Liver (tissue), 9 donors: ENCODE results near the gene ATP2B1. TPM values are rescaled to one million over a fixed set of nuclear protein-coding genes. Genes with fewer than 3 reads are reported as not detected.

ENCODE experiments used
- DNase-seq: peaks from one replicate; pipeline ENCODE4 v3.0.0-alpha.2; 2017; ENCODE audit warnings: low spot score
- H3K27ac ChIP-seq, 2 donors: one replicate each; pipeline ENCODE4 v1.7.0; 2013; ENCODE audit warnings: inconsistent platforms in 2 of 2, low read length in 2 of 2, control low read depth in 1 of 2, low read depth in 1 of 2, mild to moderate bottlenecking in 1 of 2
- H3K27me3 ChIP-seq, 4 donors: one replicate each; pipeline versions ENCODE4 v1.6.1 to v1.7.0; 2013; ENCODE audit warnings: low read length in 3 of 4, inconsistent platforms in 1 of 4, mild to moderate bottlenecking in 1 of 4, moderate library complexity in 1 of 4; ENCODE audit not compliant: control insufficient read depth in 4 of 4, insufficient read depth in 4 of 4
- H3K36me3 ChIP-seq, 4 donors: one replicate each; pipeline versions ENCODE4 v1.6.1 to v1.7.0; 2013; ENCODE audit warnings: low read length in 3 of 4, mild to moderate bottlenecking in 3 of 4, low read depth in 1 of 4, moderate library complexity in 1 of 4; ENCODE audit not compliant: control insufficient read depth in 4 of 4, insufficient read depth in 3 of 4
- H3K4me1 ChIP-seq, 4 donors: one replicate each; pipeline versions ENCODE4 v1.6.1 to v1.7.0; 2013; ENCODE audit warnings: low read length in 3 of 4, mild to moderate bottlenecking in 3 of 4, moderate library complexity in 1 of 4; ENCODE audit not compliant: control insufficient read depth in 4 of 4, insufficient read depth in 4 of 4
- H3K4me3 ChIP-seq, 3 donors: one replicate each; pipeline versions ENCODE4 v1.6.1 to v1.7.0; 2013; ENCODE audit warnings: low read length in 3 of 3, control low read depth in 1 of 3, low read depth in 1 of 3, mild to moderate bottlenecking in 1 of 3
- H3K9ac ChIP-seq, 2 donors: one replicate each; pipeline ENCODE4 v1.7.0; 2013; ENCODE audit warnings: low read length in 2 of 2, mild to moderate bottlenecking in 2 of 2, moderate library complexity in 2 of 2, control low read depth in 1 of 2, low read depth in 1 of 2
- H3K9me3 ChIP-seq, 4 donors: one replicate each; pipeline versions ENCODE4 v1.6.1 to v1.7.0; 2013; ENCODE audit warnings: low read length in 3 of 4; ENCODE audit not compliant: control insufficient read depth in 4 of 4
- ATF3 ChIP-seq: IDR thresholded peaks from 2 replicates; pipeline ENCODE4 v1.6.1; 2016; ENCODE audit warnings: antibody characterized with exemption
- CTCF ChIP-seq: fragments of 150-350 bp; IDR thresholded peaks from 2 replicates; pipeline ENCODE4 v1.5.1; 2017; ENCODE audit warnings: improper control_type of control experiment, low read depth, low read length; ENCODE audit not compliant: missing input control
- EGR1 ChIP-seq, 2 donors: IDR thresholded peaks; 2 replicates each; pipeline ENCODE4 v1.6.1; 2016 to 2018; ENCODE audit warnings: antibody characterized with exemption in 2 of 2, low read depth in 2 of 2
- FOXA1 ChIP-seq: IDR thresholded peaks from 2 replicates; pipeline ENCODE4 v1.6.1; 2016; ENCODE audit warnings: antibody characterized with exemption
- FOXA2 ChIP-seq: IDR thresholded peaks from 2 replicates; pipeline ENCODE4 v1.6.1; 2016; ENCODE audit warnings: antibody characterized with exemption
- GABPA ChIP-seq, 2 donors: IDR thresholded peaks in 1 of 2; conservative IDR thresholded peaks in 1 of 2; 2 replicates each; pipeline ENCODE4 v1.6.1; 2016; ENCODE audit warnings: antibody characterized with exemption in 2 of 2, mild to moderate bottlenecking in 1 of 2, moderate library complexity in 1 of 2
- HNF4A ChIP-seq, 2 donors: conservative IDR thresholded peaks; 2 replicates each; pipeline ENCODE4 v1.6.1; 2016; ENCODE audit warnings: antibody characterized with exemption in 2 of 2, mild to moderate bottlenecking in 2 of 2
- HNF4G ChIP-seq: IDR thresholded peaks from 2 replicates; pipeline ENCODE4 v1.6.1; 2016; ENCODE audit warnings: antibody characterized with exemption
- JUND ChIP-seq, 2 donors: IDR thresholded peaks; 2 replicates each; pipeline ENCODE4 v1.6.1; 2016; ENCODE audit warnings: antibody characterized with exemption in 2 of 2
- MAX ChIP-seq: IDR thresholded peaks from 2 replicates; pipeline ENCODE4 v1.6.1; 2016; ENCODE audit warnings: antibody characterized with exemption
- NR2F2 ChIP-seq: IDR thresholded peaks from 2 replicates; pipeline ENCODE4 v1.6.1; 2016; ENCODE audit warnings: antibody characterized with exemption
- RAD21 ChIP-seq, 2 donors: IDR thresholded peaks; 2 replicates each; pipeline ENCODE4 v1.6.1; 2016; ENCODE audit warnings: antibody characterized with exemption in 2 of 2, mild to moderate bottlenecking in 2 of 2
- REST ChIP-seq: IDR thresholded peaks from 2 replicates; pipeline ENCODE4 v1.6.1; 2016; ENCODE audit warnings: antibody characterized with exemption, mild to moderate bottlenecking
- RXRA ChIP-seq, 2 donors: IDR thresholded peaks; 2 replicates each; pipeline ENCODE4 v1.6.1; 2017 to 2018; ENCODE audit warnings: antibody characterized with exemption in 2 of 2, mild to moderate bottlenecking in 1 of 2
- SP1 ChIP-seq: IDR thresholded peaks from 2 replicates; pipeline ENCODE4 v1.6.1; 2018; ENCODE audit warnings: antibody characterized with exemption, mild to moderate bottlenecking
- TAF1 ChIP-seq: conservative IDR thresholded peaks from 2 replicates; pipeline ENCODE4 v1.6.1; 2016; ENCODE audit warnings: antibody characterized with exemption, mild to moderate bottlenecking
- YY1 ChIP-seq: IDR thresholded peaks from 2 replicates; pipeline ENCODE4 v1.6.1; 2016; ENCODE audit warnings: antibody characterized with exemption, mild to moderate bottlenecking
- ZBTB33 ChIP-seq: IDR thresholded peaks from 2 replicates; pipeline ENCODE4 v1.6.1; 2016; ENCODE audit warnings: antibody characterized with exemption
- WGBS: extraction: QIAGEN DNeasy Blood & Tissue Kit; methylation state at CpG from one replicate; pipeline ENCODE4 v1.1.7; 2013; 5-methylcytosine and 5-hydroxymethylcytosine counted together
- polyA plus RNA-seq, 2 donors: library from polyadenylated mRNA; stranded (reverse) in 1 of 2; unstranded in 1 of 2; fragments of 200-250 nt in 1 of 2; fragments of >200 nt in 1 of 2; fragmentation: Nextera tagmentation in 1 of 2; extraction: Ambion mirVana in 1 of 2; gene quantifications; one replicate each; pipeline versions ENCODE4 v1.2.1 to v1.2.3, GENCODE V29; 2013 to 2015
- total RNA-seq, 2 donors: library from RNA; depleted of rRNA; stranded (reverse); fragments of >200 nt; gene quantifications; one replicate each; pipeline ENCODE4 v1.2.3, GENCODE V29; 2014
- donor health status: healthy.
- donor health status: healthy.
- donor health status: healthy.
- donor health status: healthy.
- donor health status: healthy.

Gene ATP2B1
- total and polyA plus RNA-seq, 4 donors, result 7.3 to 41.1 (median 22.8) TPM

GRCh38 chr12:89619764-89620163, 88.9 kb downstream of the ATP2B1 start:
- no peak overlapping the region for H3K27ac ChIP-seq
- H3K36me3 ChIP-seq, result peaks cover 0 to 11% (median 3%) of the 10 kb centered on the region in 4 donors
- H3K9ac ChIP-seq, result no peak overlapping the region
- no peak for DNase-seq
- no peaks in the 10 kb centered on the region for H3K27me3 ChIP-seq
- no peak overlapping the region for H3K4me3 ChIP-seq
- no peaks in the 10 kb centered on the region for H3K9me3 ChIP-seq
- no peak for TF ChIP-seq HNF4A (conservative IDR thresholded peaks at IDR 0.05)
- TF ChIP-seq MAX, result no peak
- TF ChIP-seq RAD21 (IDR thresholded peaks at IDR 0.05), result no peak
- no peak for TF ChIP-seq GABPA (IDR thresholded peaks at IDR 0.05 in 1 of 2, conservative IDR thresholded peaks at IDR 0.05 in 1 of 2)
- no peak for TF ChIP-seq RXRA (IDR thresholded peaks at IDR 0.05)
- no peak for TF ChIP-seq TAF1
- 96% methylated on average over 2 of the region's 2 CpGs for WGBS
- H3K4me1 ChIP-seq, result no peaks in the 10 kb centered on the region

- no peaks in the 10 kb centered on the region for H3K9me3 ChIP-seq
- no peaks in the 10 kb centered on the region for H3K27me3 ChIP-seq
- 45% methylated on average over 2 of the region's 2 CpGs for WGBS
- H3K36me3 ChIP-seq, result peaks cover 0 to 18% (median under 1%) of the 10 kb centered on the region in 4 donors
- no peak overlapping the region for H3K9ac ChIP-seq
- H3K4me3 ChIP-seq, result no peak overlapping the region
- H3K4me1 ChIP-seq, result no peaks in the 10 kb centered on the region
- H3K27ac ChIP-seq, result no peak overlapping the region
- DNase-seq, result no peak
- no peak for TF ChIP-seq HNF4A (conservative IDR thresholded peaks at IDR 0.05)
- TF ChIP-seq MAX, result no peak
- no peak for TF ChIP-seq YY1
- no peak for TF ChIP-seq ATF3
- no peak for TF ChIP-seq HNF4G
- no peak for TF ChIP-seq GABPA (IDR thresholded peaks at IDR 0.05 in 1 of 2, conservative IDR thresholded peaks at IDR 0.05 in 1 of 2)
- TF ChIP-seq RXRA (IDR thresholded peaks at IDR 0.05), result no peak
- no peak for TF ChIP-seq TAF1
- TF ChIP-seq JUND (IDR thresholded peaks at IDR 0.05), result no peak
- TF ChIP-seq SP1, result no peak
- no peak for TF ChIP-seq NR2F2
- no peak for TF ChIP-seq FOXA1
- no peak for TF ChIP-seq EGR1 (IDR thresholded peaks at IDR 0.05; ENCODE audit: low read depth in 2 of 2)
These were observed 90.3 kb downstream of the ATP2B1 start for GRCh38 chr12:89618113-89618862.

- no peak for DNase-seq
- WGBS, result 91% methylated on average over 3 of the region's 3 CpGs
- no peak overlapping the region for H3K4me3 ChIP-seq
- H3K36me3 ChIP-seq, result peaks cover 5 to 27% (median 14%) of the 10 kb centered on the region in 4 donors
- H3K27ac ChIP-seq, result no peak overlapping the region
- H3K9me3 ChIP-seq, result no peaks in the 10 kb centered on the region
- H3K27me3 ChIP-seq, result no peaks in the 10 kb centered on the region
- H3K4me1 ChIP-seq, result no peaks in the 10 kb centered on the region
- H3K9ac ChIP-seq, result no peak overlapping the region
- TF ChIP-seq RAD21 (IDR thresholded peaks at IDR 0.05) (no peak), EGR1 (IDR thresholded peaks at IDR 0.05; ENCODE audit: low read depth in 2 of 2) (no peak), HNF4A (conservative IDR thresholded peaks at IDR 0.05) (no peak), FOXA2 (no peak), MAX (no peak), TAF1 (no peak), ATF3 (no peak), ZBTB33 (no peak), YY1 (no peak), FOXA1 (no peak), REST (no peak), SP1 (no peak), CTCF (no peak), NR2F2 (no peak)
These were observed 98.3 kb downstream of the ATP2B1 start for GRCh38 chr12:89610366-89610765.
